Measurements from ENCODE around the gene ZNF18.
A peak's percentile ranks its signal among the peaks of the same experiment; 100 is the strongest.
"Not testable (repeated sequence)": the region's sequence is repeated elsewhere in the genome, so short reads cannot be mapped to it uniquely, and the experiment has no call there.

ZNF18 gene

GRCh38 chr17:11986179-11986941 is 10.9 kb downstream of the ZNF18 start:
- DNase-seq (ENCODE audit: low spot score) = no peak

- DNase-seq (ENCODE audit: low spot score) = no peak
Measured at GRCh38 chr17:11981862-11982261, 15.4 kb downstream of the ZNF18 start.

GRCh38 chr17:11980813-11981212 is 16.5 kb downstream of the ZNF18 start:
- no peak for DNase-seq (ENCODE audit: low spot score)

- DNase-seq (ENCODE audit: low spot score) = no peak
Measured at GRCh38 chr17:11979795-11980194, 17.5 kb downstream of the ZNF18 start.

- not testable (repeated sequence) for DNase-seq (ENCODE audit: low spot score)
Measured at GRCh38 chr17:11972741-11973140, 24.5 kb downstream of the ZNF18 start.

GRCh38 chr17:11969565-11969964 is 27.7 kb downstream of the ZNF18 start:
- DNase-seq (ENCODE audit: low spot score) = no peak

GRCh38 chr17:11954936-11955335 is 42.3 kb downstream of the ZNF18 start:
- DNase-seq (ENCODE audit: low spot score) = no peak

- DNase-seq (ENCODE audit: low spot score) = no peak
Measured at GRCh38 chr17:11953924-11954323, 43.4 kb downstream of the ZNF18 start.

GRCh38 chr17:11952610-11953009 is 44.7 kb downstream of the ZNF18 start:
- no peak for DNase-seq (ENCODE audit: low spot score)

GRCh38 chr17:11950771-11951519 is 46.3 kb downstream of the ZNF18 start:
- DNase-seq (ENCODE audit: low spot score) = no peak

- not testable (repeated sequence) for DNase-seq (ENCODE audit: low spot score)
Measured at GRCh38 chr17:11949571-11949970, 47.7 kb downstream of the ZNF18 start.

GRCh38 chr17:11948789-11949188 is 48.5 kb downstream of the ZNF18 start:
- no peak for DNase-seq (ENCODE audit: low spot score)

GRCh38 chr17:11944587-11944986 is 52.7 kb downstream of the ZNF18 start:
- no peak for DNase-seq (ENCODE audit: low spot score)

- DNase-seq (ENCODE audit: low spot score) = no peak
Measured at GRCh38 chr17:11943759-11944347, 53.4 kb downstream of the ZNF18 start.

- not testable (repeated sequence) for DNase-seq (ENCODE audit: low spot score)
Measured at GRCh38 chr17:11943086-11943485, 54.2 kb downstream of the ZNF18 start.

- no peak for DNase-seq (ENCODE audit: low spot score)
Measured at GRCh38 chr17:11940904-11941303, 56.4 kb downstream of the ZNF18 start.

GRCh38 chr17:11935734-11936406 is 61.4 kb downstream of the ZNF18 start:
- DNase-seq (ENCODE audit: low spot score) = peak; percentile 47

- DNase-seq (ENCODE audit: low spot score) = no peak
Measured at GRCh38 chr17:11932337-11932898, 64.9 kb downstream of the ZNF18 start.

GRCh38 chr17:11928436-11928835 is 68.8 kb downstream of the ZNF18 start:
- DNase-seq (ENCODE audit: low spot score) = no peak
